Measurements from ENCODE around the gene CENPX. TPM values are rescaled to one million over a fixed set of nuclear protein-coding genes. Genes with fewer than 3 reads are reported as not detected.

The CENPX gene
- total and polyA plus RNA-seq, 2 of the 13 experiments (the other 11 are each of a cell fraction or from before 2014, with no cell fraction given): 92.7 to 170 TPM

GRCh38 chr17:82050761-82051641 lies 28.3 kb upstream of the CENPX start (continued):
- no peak for TF ChIP-seq PAX8 (CRISPR knock-in tag; IDR thresholded peaks at IDR 0.05; ENCODE audit: borderline replicate concordance)
- TF ChIP-seq NR2F1 (CRISPR knock-in tag; IDR thresholded peaks at IDR 0.05): no peak
- TF ChIP-seq ZNF205 (CRISPR knock-in tag; IDR thresholded peaks at IDR 0.05): no peak
- peak; percentile 72 for TF ChIP-seq ZNF883 (CRISPR knock-in tag; IDR thresholded peaks at IDR 0.05; ENCODE audit: not compliant biosample characterization)
- TF ChIP-seq ELK4 (CRISPR knock-in tag; IDR thresholded peaks at IDR 0.05; ENCODE audit: borderline replicate concordance): no peak
- TF ChIP-seq HNRNPLL (IDR thresholded peaks at IDR 0.05; ENCODE audit: low read depth, low read length, poor library complexity, severe bottlenecking): no peak
- peak; percentile 38; the same call in 1 of the 2 replicates for TF ChIP-seq KDM2A (CRISPR knock-in tag; IDR thresholded peaks at IDR 0.05; ENCODE audit: borderline replicate concordance, low read depth)
- TF ChIP-seq ISX (CRISPR knock-in tag; conservative IDR thresholded peaks at IDR 0.05): no peak
- TF ChIP-seq SMAD3 (CRISPR knock-in tag; IDR thresholded peaks at IDR 0.05): no peak
- no peak for TF ChIP-seq ZNF552 (CRISPR knock-in tag; IDR thresholded peaks at IDR 0.05; ENCODE audit: borderline replicate concordance)
- no peak for TF ChIP-seq ZFP36L1 (CRISPR knock-in tag; IDR thresholded peaks at IDR 0.05)
- TF ChIP-seq ZNF773 (CRISPR knock-in tag; IDR thresholded peaks at IDR 0.05; ENCODE audit: borderline replicate concordance): no peak
- TF ChIP-seq ELF1 (CRISPR knock-in tag; IDR thresholded peaks at IDR 0.05): no peak; the same call in 1 of the 2 replicates
- no peak for TF ChIP-seq RFXAP (CRISPR knock-in tag; IDR thresholded peaks at IDR 0.05; ENCODE audit: borderline replicate concordance)
- no peak for TF ChIP-seq ZNF549 (CRISPR knock-in tag; IDR thresholded peaks at IDR 0.05)
- TF ChIP-seq ZNF614 (CRISPR knock-in tag; IDR thresholded peaks at IDR 0.05; ENCODE audit: borderline replicate concordance): no peak
- no peak for TF ChIP-seq ZBTB49 (CRISPR knock-in tag; IDR thresholded peaks at IDR 0.05; ENCODE audit: borderline replicate concordance)
- TF ChIP-seq MYPOP (CRISPR knock-in tag; IDR thresholded peaks at IDR 0.05): no peak
- TF ChIP-seq THAP9 (CRISPR knock-in tag; IDR thresholded peaks at IDR 0.05; ENCODE audit: borderline replicate concordance): no peak
- no peak for TF ChIP-seq ATM (IDR thresholded peaks at IDR 0.05; ENCODE audit: borderline replicate concordance)
- TF ChIP-seq HOXA3 (CRISPR knock-in tag; IDR thresholded peaks at IDR 0.05): no peak; the same call in 1 of the 2 replicates
- no peak for TF ChIP-seq MTF1 (CRISPR knock-in tag; IDR thresholded peaks at IDR 0.05)

Measured in HepG2 (cell line).